Measurements from ENCODE around the gene LMO2. TPM values are rescaled to one million over a fixed set of nuclear protein-coding genes. Genes with fewer than 3 reads are reported as not detected.

LMO2 gene
- total and polyA plus RNA-seq, 2 donors (not counting 1 experiment from before 2014, with no cell fraction given), result 6.2 to 10.7 TPM

DNA sequence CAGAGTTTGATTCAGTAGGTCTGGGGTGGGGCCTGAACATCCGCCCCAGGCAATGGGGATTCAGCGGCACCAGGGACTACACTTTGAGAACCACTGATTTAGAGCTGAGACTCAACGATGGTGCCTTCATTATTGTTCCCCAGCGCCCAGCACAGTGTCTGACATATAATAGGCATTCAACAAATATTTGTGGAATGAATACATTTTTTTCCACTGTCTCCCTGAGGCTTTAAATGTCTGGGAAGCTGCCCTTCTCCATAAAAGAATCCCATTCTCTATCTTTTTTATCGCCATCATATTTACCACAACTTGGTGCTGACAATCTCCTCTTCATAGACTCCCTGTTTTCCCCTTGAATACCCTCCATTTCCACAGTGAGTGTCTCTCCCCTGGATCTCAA, 23.6 kb upstream of the LMO2 start:
- DNase-seq, result no peak
- H3K9me3 ChIP-seq (ENCODE audit: control extremely low read depth in 1 of 3, control insufficient read depth in 2 of 3, insufficient read depth in 1 of 3, low read length in 2 of 3), result peaks cover 4 to 12% (median 12%) of the 10 kb centered on the region in 3 donors
- H3K79me2 ChIP-seq (ENCODE audit: control insufficient read depth, insufficient read depth, low read length), result no peaks in the 10 kb centered on the region
- H3K27me3 ChIP-seq (replicated peaks in 1 of 4; ENCODE audit: control extremely low read depth in 1 of 4, control insufficient read depth in 3 of 4, insufficient read depth in 4 of 4, low read length in 3 of 4), result peaks cover 0 to 24% (median 7%) of the 10 kb centered on the region in 4 experiments
- no peak overlapping the region for H3K4me3 ChIP-seq (ENCODE audit: control extremely low read depth in 1 of 5, extremely low read depth in 1 of 5, insufficient read depth in 1 of 5, low read depth in 2 of 5, low read length in 4 of 5)
- no peak overlapping the region for H3K27ac ChIP-seq (ENCODE audit: low read length in 2 of 2)
- H3K4me1 ChIP-seq (ENCODE audit: control insufficient read depth in 2 of 2, insufficient read depth in 2 of 2, low read length in 2 of 2), result peaks cover 15% of the 10 kb centered on the region in 2 donors
- no peaks in the 10 kb centered on the region for H3K36me3 ChIP-seq (replicated peaks in 1 of 2; ENCODE audit: control extremely low read depth in 1 of 2, control insufficient read depth in 1 of 2, extremely low read depth in 1 of 2, insufficient read depth in 2 of 2, low read length in 1 of 2)
- ATAC-seq (ENCODE audit: low read depth), result no peak
- H3K4me3 Mint-ChIP-seq, result no peak overlapping the region
- 93% methylated on average over 4 of the region's 5 CpGs for WGBS (ENCODE audit: insufficient coverage)
- no peak overlapping the region for H2AFZ ChIP-seq (ENCODE audit: insufficient read depth, low read depth, low read length, poor library complexity, severe bottlenecking)
- H3K9ac ChIP-seq (ENCODE audit: low read length), result no peak overlapping the region
- peaks cover 30% of the 10 kb centered on the region for H3K4me1 Mint-ChIP-seq
- POLR2A ChIA-PET, result no interaction called here
- no peak for TF ChIP-seq CTCF (IDR thresholded peaks at IDR 0.05)
- no peak for TF ChIP-seq EZH2 (IDR thresholded peaks at IDR 0.05; ENCODE audit: borderline replicate concordance, insufficient read depth, low read depth, low read length, poor library complexity, severe bottlenecking)
- H3K9me3 Mint-ChIP-seq (ENCODE audit: insufficient read depth), result peaks cover 5% of the 10 kb centered on the region
- intact Hi-C loops (cut with micrococcal nuclease), result no loop called here
- CTCF ChIA-PET, result interaction anchor here (1.8 kb wide), 1 partner anchor 55 kb away, joined by 4 read pairs; no protein-coding TSS in a partner anchor
- peaks cover 34% of the 10 kb centered on the region for H3K27me3 Mint-ChIP-seq
- no peak overlapping the region for H3K27ac Mint-ChIP-seq
- no peaks in the 10 kb centered on the region for H4K20me1 ChIP-seq (ENCODE audit: control insufficient read depth, insufficient read depth, low read length, poor library complexity, severe bottlenecking)
- no peak overlapping the region for H3K4me2 ChIP-seq (replicated peaks; ENCODE audit: low read depth, low read length, poor library complexity, severe bottlenecking)

DNA sequence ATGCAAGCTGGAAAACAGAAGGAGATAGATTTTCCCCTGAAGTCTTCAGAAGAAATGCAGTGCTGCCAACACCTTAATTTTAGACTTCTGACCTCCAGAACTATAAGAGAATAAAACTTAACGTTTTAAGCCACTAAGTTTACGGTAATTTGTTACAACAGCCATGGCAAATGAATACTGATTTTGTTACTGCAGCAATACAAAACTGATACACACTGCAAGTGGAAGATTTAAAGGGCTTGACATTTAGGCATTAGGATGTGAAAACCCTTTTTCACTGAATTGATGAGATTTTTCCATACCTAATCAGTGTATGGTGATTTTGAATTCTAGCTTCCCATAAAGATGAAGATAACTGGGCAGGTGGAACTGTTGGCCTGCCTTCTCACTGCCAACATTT, 22.1 kb upstream of the LMO2 start:
- no peak overlapping the region for H3K9ac ChIP-seq (ENCODE audit: low read length)

More for the DNA sequence above, 22.1 kb upstream of the LMO2 start:
- no peak overlapping the region for H3K27ac Mint-ChIP-seq
- DNase-seq, result no peak
- H3K9me3 Mint-ChIP-seq (ENCODE audit: insufficient read depth), result peaks cover 5% of the 10 kb centered on the region
- Histone ChIP-seq H3K4me3 (ENCODE audit: control extremely low read depth in 1 of 5, extremely low read depth in 1 of 5, insufficient read depth in 1 of 5, low read depth in 2 of 5, low read length in 4 of 5) (no peak overlapping the region), H3K27ac (ENCODE audit: low read length in 2 of 2) (no peak overlapping the region), H3K4me2 (replicated peaks; ENCODE audit: low read depth, low read length, poor library complexity, severe bottlenecking) (no peak overlapping the region), H3K27me3 (replicated peaks in 1 of 4; ENCODE audit: control extremely low read depth in 1 of 4, control insufficient read depth in 3 of 4, insufficient read depth in 4 of 4, low read length in 3 of 4) (peaks cover 0 to 18% (median 4%) of the 10 kb centered on the region in 4 experiments), H3K79me2 (ENCODE audit: control insufficient read depth, insufficient read depth, low read length) (no peaks in the 10 kb centered on the region), H3K9me3 (ENCODE audit: control extremely low read depth in 1 of 3, control insufficient read depth in 2 of 3, insufficient read depth in 1 of 3, low read length in 2 of 3) (peaks cover 4 to 9% (median 9%) of the 10 kb centered on the region in 3 donors), H3K4me1 (ENCODE audit: control insufficient read depth in 2 of 2, insufficient read depth in 2 of 2, low read length in 2 of 2) (peaks cover 14 to 15% of the 10 kb centered on the region in 2 donors), H4K20me1 (ENCODE audit: control insufficient read depth, insufficient read depth, low read length, poor library complexity, severe bottlenecking) (no peaks in the 10 kb centered on the region), H3K36me3 (replicated peaks in 1 of 2; ENCODE audit: control extremely low read depth in 1 of 2, control insufficient read depth in 1 of 2, extremely low read depth in 1 of 2, insufficient read depth in 2 of 2, low read length in 1 of 2) (no peaks in the 10 kb centered on the region), H2AFZ (ENCODE audit: insufficient read depth, low read depth, low read length, poor library complexity, severe bottlenecking) (no peak overlapping the region)
- ChIA-PET CTCF (interaction anchor here (3.3 kb wide), 1 partner anchor 56 kb away, joined by 11 read pairs; no protein-coding TSS in a partner anchor), POLR2A (no interaction called here)
- no CpG with 5 or more reads among the region's 2 CpGs for WGBS (ENCODE audit: insufficient coverage)
- no peak for ATAC-seq (ENCODE audit: low read depth)
- H3K4me1 Mint-ChIP-seq, result peaks cover 22% of the 10 kb centered on the region
- H3K27me3 Mint-ChIP-seq, result peaks cover 27% of the 10 kb centered on the region
- TF ChIP-seq CTCF (IDR thresholded peaks at IDR 0.05), result no peak
- no peak for TF ChIP-seq EZH2 (IDR thresholded peaks at IDR 0.05; ENCODE audit: borderline replicate concordance, insufficient read depth, low read depth, low read length, poor library complexity, severe bottlenecking)
- intact Hi-C loops (cut with micrococcal nuclease), result loop anchor here (2.0 kb wide), 1 partner anchor 19 kb away; no protein-coding TSS in a partner anchor
- no peak overlapping the region for H3K4me3 Mint-ChIP-seq
